CD4-positive, alpha-beta memory T cell (primary cell): ENCODE measurements around the gene TSR3. TPM values are rescaled to one million over a fixed set of nuclear protein-coding genes. Genes with fewer than 3 reads are reported as not detected.

Experiments
- CTCF ChIA-PET: fragments of 350-600 bp; sonication (Branson Sonifier 250); formaldehyde crosslinking; loops from one replicate; lab custom pipeline; 2021; ENCODE audit warnings: inconsistent platforms; ENCODE audit not compliant: partially characterized antibody; lab: Charles Lee
- POLR2A ChIA-PET: fragments of 350-600 bp; sonication (Branson Sonifier 250); formaldehyde crosslinking; loops from one replicate; lab custom pipeline; 2021; ENCODE audit not compliant: partially characterized antibody; lab: Charles Lee
- DNase-seq, 5 donors: peaks; one replicate each; pipeline versions ENCODE4 v3.0.0 to v3.0.0-alpha.2; 2020 to 2022; ENCODE audit warnings: mixed read lengths in 1 of 5
- H3K27ac ChIP-seq: one replicate; pipeline ENCODE4 v1.7.0; 2013; ENCODE audit warnings: low read depth, low read length
- H3K27me3 ChIP-seq: 2 replicates; pipeline ENCODE4 v1.7.0; 2013; ENCODE audit warnings: mild to moderate bottlenecking, low read length, moderate library complexity; ENCODE audit not compliant: insufficient read depth
- H3K36me3 ChIP-seq: 2 replicates; pipeline ENCODE4 v1.7.0; 2013; ENCODE audit warnings: mild to moderate bottlenecking, low read length, moderate library complexity; ENCODE audit not compliant: insufficient read depth
- H3K4me1 ChIP-seq: 2 replicates; pipeline ENCODE4 v1.7.0; 2013; ENCODE audit warnings: mild to moderate bottlenecking, low read length, moderate library complexity; ENCODE audit not compliant: insufficient read depth
- H3K4me3 ChIP-seq, 2 donors: one replicate each; pipeline ENCODE4 v1.7.0; 2013; ENCODE audit warnings: low read length in 2 of 2, mild to moderate bottlenecking in 1 of 2
- H3K9me3 ChIP-seq, 2 donors: one replicate each; pipeline ENCODE4 v1.7.0; 2013; ENCODE audit warnings: low read length in 2 of 2, control low read depth in 1 of 2; ENCODE audit not compliant: control insufficient read depth in 1 of 2
- H3K27ac Mint-ChIP-seq, 7 donors: one replicate each; pipeline ENCODE4 v1.8.0; 2020 to 2021; ENCODE audit warnings: mixed read lengths in 7 of 7, mild to moderate bottlenecking in 6 of 7, inconsistent platforms in 3 of 7, moderate library complexity in 3 of 7
- H3K27me3 Mint-ChIP-seq, 2 donors: one replicate each; pipeline ENCODE4 v1.8.0; 2020 to 2021; ENCODE audit warnings: mixed read lengths in 2 of 2
- H3K36me3 Mint-ChIP-seq, 2 donors: one replicate each; pipeline ENCODE4 v1.8.0; 2020 to 2021; ENCODE audit warnings: mixed read lengths in 2 of 2, inconsistent platforms in 1 of 2, mild to moderate bottlenecking in 1 of 2
- H3K4me1 Mint-ChIP-seq, 4 donors: one replicate each; pipeline ENCODE4 v1.8.0; 2020 to 2021; ENCODE audit warnings: mixed read lengths in 4 of 4, mild to moderate bottlenecking in 1 of 4
- H3K4me3 Mint-ChIP-seq, 8 donors: one replicate each; pipeline ENCODE4 v1.8.0; 2020 to 2021; ENCODE audit warnings: mixed read lengths in 8 of 8, mild to moderate bottlenecking in 7 of 8, moderate library complexity in 6 of 8, inconsistent platforms in 3 of 8
- H3K9me3 Mint-ChIP-seq, 8 donors: one replicate each; pipeline ENCODE4 v1.8.0; 2020 to 2021; ENCODE audit warnings: mixed read lengths in 8 of 8, mild to moderate bottlenecking in 5 of 8, inconsistent platforms in 3 of 8, moderate library complexity in 1 of 8
- intact Hi-C: fragments of 100-400 bp; cut with micrococcal nuclease; formaldehyde crosslinking; loops from one replicate; pipeline ENCODE4 v1.15.1; 2023
- polyA plus RNA-seq, 2 donors: library from polyadenylated mRNA; unstranded; fragments of 300-500 nt; fragmentation: Illumina TruSeq; gene quantifications; one replicate each; pipeline ENCODE4 v1.2.3, GENCODE V29; 2021
- total RNA-seq, 2 experiments: library from RNA; stranded (reverse); gene quantifications; one replicate each; pipeline ENCODE4 v1.2.3, GENCODE V29; 2021

The TSR3 gene
- total and polyA plus RNA-seq, 4 experiments from 2014 or later = 38.1 to 116 (median 69.7) TPM

GRCh38 chr16:1314399-1315068, 37.1 kb downstream of the TSR3 start:
- Mint-ChIP-seq H3K36me3 (peaks cover 40 to 63% of the 10 kb centered on the region in 2 donors), H3K27ac (peak overlapping the region in 1 of 7 donors; percentile 27), H3K4me1 (peaks cover 13 to 39% (median 24%) of the 10 kb centered on the region in 4 donors), H3K9me3 (peaks cover 0 to 6% (median 0%) of the 10 kb centered on the region in 8 donors), H3K27me3 (no peaks in the 10 kb centered on the region), H3K4me3 (no peak overlapping the region)
- Histone ChIP-seq H3K4me3 (no peak overlapping the region), H3K9me3 (no peaks in the 10 kb centered on the region), H3K27ac (no peak overlapping the region), H3K27me3 (no peaks in the 10 kb centered on the region), H3K4me1 (peaks cover 31% of the 10 kb centered on the region), H3K36me3 (peaks cover 64% of the 10 kb centered on the region)
- ChIA-PET CTCF (no interaction called here), POLR2A (interaction anchor here (0.8 kb wide), 1 partner anchor 10 kb away, joined by 4 read pairs; no protein-coding TSS in a partner anchor)
- DNase-seq = no peak
- intact Hi-C loops = no loop called here

GRCh38 chr16:1313721-1314369, 37.8 kb downstream of the TSR3 start:
- H3K27me3 Mint-ChIP-seq = no peaks in the 10 kb centered on the region
- peaks cover 14 to 39% (median 26%) of the 10 kb centered on the region in 4 donors for H3K4me1 Mint-ChIP-seq
- Histone ChIP-seq H3K4me3 (no peak overlapping the region), H3K9me3 (no peaks in the 10 kb centered on the region), H3K27ac (no peak overlapping the region), H3K4me1 (peaks cover 31% of the 10 kb centered on the region), H3K27me3 (no peaks in the 10 kb centered on the region), H3K36me3 (peaks cover 57% of the 10 kb centered on the region)
- POLR2A ChIA-PET = no interaction called here
- no peak for DNase-seq
- CTCF ChIA-PET = no interaction called here
- H3K27ac Mint-ChIP-seq = peak overlapping the region in 1 of 7 donors; percentile 27
- H3K9me3 Mint-ChIP-seq = peaks cover 0 to 3% (median 0%) of the 10 kb centered on the region in 8 donors
- H3K4me3 Mint-ChIP-seq = peak overlapping the region in 2 of 8 donors; percentile 1 to 20
- intact Hi-C loops = no loop called here
- H3K36me3 Mint-ChIP-seq = peaks cover 36 to 63% of the 10 kb centered on the region in 2 donors

- Mint-ChIP-seq H3K9me3 (no peaks in the 10 kb centered on the region), H3K4me1 (peaks cover 15 to 39% (median 28%) of the 10 kb centered on the region in 4 donors), H3K4me3 (peak overlapping the region in 6 of 8 donors; percentile 25 to 95 (median 36)), H3K36me3 (peaks cover 27 to 54% of the 10 kb centered on the region in 2 donors), H3K27ac (peak overlapping the region in 4 of 7 donors; percentile 36 to 73 (median 52)), H3K27me3 (no peaks in the 10 kb centered on the region)
- ChIA-PET POLR2A (interaction anchor here (1.4 kb wide), 1 partner anchor 34 kb away, joined by 4 read pairs; no protein-coding TSS in a partner anchor), CTCF (no interaction called here)
- intact Hi-C loops = no loop called here
- no peak overlapping the region for H3K4me3 ChIP-seq
- H3K4me1 ChIP-seq = peaks cover 38% of the 10 kb centered on the region
- no peak for DNase-seq
- H3K27me3 ChIP-seq = no peaks in the 10 kb centered on the region
- peak overlapping the region; percentile 16 for H3K27ac ChIP-seq
- H3K9me3 ChIP-seq = no peaks in the 10 kb centered on the region
- H3K36me3 ChIP-seq = peaks cover 48% of the 10 kb centered on the region
Measured at GRCh38 chr16:1312903-1313302, 38.8 kb downstream of the TSR3 start.

GRCh38 chr16:1312467-1312816, 39.2 kb downstream of the TSR3 start:
- no peak overlapping the region for H3K4me3 ChIP-seq
- Mint-ChIP-seq H3K4me1 (peaks cover 15 to 39% (median 28%) of the 10 kb centered on the region in 4 donors), H3K36me3 (peaks cover 22 to 50% of the 10 kb centered on the region in 2 donors), H3K27me3 (no peaks in the 10 kb centered on the region), H3K27ac (peak overlapping the region in 2 of 7 donors; percentile 36 to 42), H3K4me3 (peak overlapping the region in 7 of 8 donors; percentile 20 to 95 (median 42)), H3K9me3 (no peaks in the 10 kb centered on the region)
- ChIA-PET CTCF (no interaction called here), POLR2A (interaction anchor here (1.4 to 2.2 kb wide), 2 partner anchors 20 to 35 kb away, joined by 4 to 6 read pairs; no protein-coding TSS in a partner anchor)
- H3K27ac ChIP-seq = peak overlapping the region; percentile 16
- intact Hi-C loops = no loop called here
- H3K36me3 ChIP-seq = peaks cover 44% of the 10 kb centered on the region
- peaks cover 38% of the 10 kb centered on the region for H3K4me1 ChIP-seq
- no peaks in the 10 kb centered on the region for H3K9me3 ChIP-seq
- DNase-seq = no peak
- H3K27me3 ChIP-seq = no peaks in the 10 kb centered on the region

GRCh38 chr16:1311738-1312466, 39.8 kb downstream of the TSR3 start:
- H3K4me1 Mint-ChIP-seq = peaks cover 15 to 39% (median 27%) of the 10 kb centered on the region in 4 donors
- H3K9me3 ChIP-seq = no peaks in the 10 kb centered on the region
- peaks cover 19 to 45% of the 10 kb centered on the region in 2 donors for H3K36me3 Mint-ChIP-seq
- H3K4me3 Mint-ChIP-seq = peak overlapping the region in 7 of 8 donors; percentile 22 to 99 (median 95)
- no peaks in the 10 kb centered on the region for H3K27me3 Mint-ChIP-seq
- peak overlapping the region in 1 of 2 donors; percentile 68 for H3K4me3 ChIP-seq
- intact Hi-C loops = no loop called here
- ChIA-PET POLR2A (interaction anchor here (1.4 to 2.2 kb wide), 2 partner anchors 21 to 35 kb away, joined by 4 to 6 read pairs; no protein-coding TSS in a partner anchor), CTCF (no interaction called here)
- peaks cover 38% of the 10 kb centered on the region for H3K36me3 ChIP-seq
- no peaks in the 10 kb centered on the region for H3K27me3 ChIP-seq
- peaks cover 38% of the 10 kb centered on the region for H3K4me1 ChIP-seq
- peak overlapping the region; percentile 68 for H3K27ac ChIP-seq
- peak overlapping the region in 1 of 7 donors; percentile 94 for H3K27ac Mint-ChIP-seq
- no peak for DNase-seq
- no peaks in the 10 kb centered on the region for H3K9me3 Mint-ChIP-seq

GRCh38 chr16:1311212-1311737, 40.4 kb downstream of the TSR3 start:
- no peaks in the 10 kb centered on the region for H3K9me3 ChIP-seq
- ChIA-PET POLR2A (interaction anchor here (0.9 to 2.2 kb wide), 3 partner anchors 21 to 36 kb away, joined by 4 to 6 read pairs (median 4); no protein-coding TSS in a partner anchor), CTCF (no interaction called here)
- Mint-ChIP-seq H3K27ac (peak overlapping the region in 6 of 7 donors; percentile 94 to 100 (median 98)), H3K27me3 (no peaks in the 10 kb centered on the region), H3K4me1 (peaks cover 15 to 39% (median 30%) of the 10 kb centered on the region in 4 donors), H3K9me3 (no peaks in the 10 kb centered on the region), H3K36me3 (peaks cover 13 to 39% of the 10 kb centered on the region in 2 donors), H3K4me3 (peak overlapping the region; percentile 89 to 100 (median 98))
- intact Hi-C loops = no loop called here
- peaks cover 38% of the 10 kb centered on the region for H3K4me1 ChIP-seq
- no peak for DNase-seq
- H3K36me3 ChIP-seq = peaks cover 33% of the 10 kb centered on the region
- peak overlapping the region; percentile 68 for H3K27ac ChIP-seq
- peak overlapping the region; percentile 68 to 97 for H3K4me3 ChIP-seq
- H3K27me3 ChIP-seq = no peaks in the 10 kb centered on the region
